Astrocyte (in vitro differentiated cells and primary cell): ENCODE results near the gene NDUFA11. TPM values are rescaled to one million over a fixed set of nuclear protein-coding genes. Genes with fewer than 3 reads are reported as not detected.

Experiments used
- DNase-seq: peaks from one replicate; pipeline ENCODE4 v3.0.0-alpha.2; 2010; ENCODE audit warnings: low read depth
- FAIRE-seq: peaks from 2 replicates; lab custom pipeline; 2011; peaks lifted over from hg19 to GRCh38; lab: Jason Lieb, UNC
- H2AFZ ChIP-seq: 2 replicates; pipeline ENCODE4 v1.6.0; 2012; ENCODE audit warnings: low read depth, low read length, inconsistent platforms
- H3K27ac ChIP-seq: 2 replicates; pipeline ENCODE4 v1.5.1; 2011; ENCODE audit warnings: low read depth, low read length, inconsistent platforms
- H3K27me3 ChIP-seq: 2 replicates; pipeline ENCODE4 v1.6.0; 2011; ENCODE audit warnings: low read length, inconsistent platforms; ENCODE audit not compliant: insufficient read depth
- H3K36me3 ChIP-seq: 2 replicates; pipeline ENCODE4 v1.5.1; 2011; ENCODE audit warnings: low read length, inconsistent platforms; ENCODE audit not compliant: insufficient read depth
- H3K4me1 ChIP-seq: 2 replicates; pipeline ENCODE4 v1.5.1; 2011; ENCODE audit warnings: low read length, inconsistent platforms; ENCODE audit not compliant: insufficient read depth
- H3K4me2 ChIP-seq: 2 replicates; pipeline ENCODE4 v1.6.0; 2012; ENCODE audit warnings: low read length, inconsistent platforms
- H3K4me3 ChIP-seq: 2 replicates; pipeline ENCODE4 v1.5.1; 2011; ENCODE audit warnings: low read depth, mild to moderate bottlenecking, low read length, inconsistent platforms; ENCODE audit not compliant: insufficient read depth
- H3K79me2 ChIP-seq: 2 replicates; pipeline ENCODE4 v1.6.0; 2012; ENCODE audit warnings: mild to moderate bottlenecking, low read length, inconsistent platforms; ENCODE audit not compliant: insufficient read depth
- H3K9ac ChIP-seq: 2 replicates; pipeline ENCODE4 v1.6.0; 2012; ENCODE audit warnings: mild to moderate bottlenecking, low read length, inconsistent platforms
- H3K9me3 ChIP-seq: 2 replicates; pipeline ENCODE4 v1.5.1; 2012; ENCODE audit warnings: low read depth, mild to moderate bottlenecking, low read length, inconsistent platforms; ENCODE audit not compliant: insufficient read depth
- H4K20me1 ChIP-seq: 2 replicates; pipeline ENCODE4 v1.6.0; 2012; ENCODE audit warnings: low read length, inconsistent platforms; ENCODE audit not compliant: insufficient read depth
- H3K27ac Mint-ChIP-seq: one replicate; pipeline ENCODE4 v1.8.0; 2021; ENCODE audit warnings: mild to moderate bottlenecking, mixed read lengths; ENCODE audit not compliant: unreplicated experiment
- H3K27me3 Mint-ChIP-seq: one replicate; pipeline ENCODE4 v1.8.0; 2021; ENCODE audit warnings: low read depth, mixed read lengths; ENCODE audit not compliant: unreplicated experiment
- H3K36me3 Mint-ChIP-seq: one replicate; pipeline ENCODE4 v1.8.0; 2021; ENCODE audit warnings: low read depth, mixed read lengths; ENCODE audit not compliant: unreplicated experiment
- H3K4me1 Mint-ChIP-seq: one replicate; pipeline ENCODE4 v1.8.0; 2021; ENCODE audit warnings: low read depth, mixed read lengths; ENCODE audit not compliant: unreplicated experiment
- H3K4me3 Mint-ChIP-seq: one replicate; pipeline ENCODE4 v1.8.0; 2021; ENCODE audit warnings: mild to moderate bottlenecking, moderate library complexity, mixed read lengths; ENCODE audit not compliant: unreplicated experiment
- H3K9me3 Mint-ChIP-seq: one replicate; pipeline ENCODE4 v1.8.0; 2021; ENCODE audit warnings: mild to moderate bottlenecking, mixed read lengths; ENCODE audit not compliant: unreplicated experiment
- CTCF ChIP-seq: IDR thresholded peaks from 2 replicates; pipeline ENCODE4 v1.5.1; 2011; ENCODE audit warnings: low read depth, mild to moderate bottlenecking, inconsistent platforms, low read length, moderate library complexity; ENCODE audit not compliant: insufficient read depth
- EZH2 ChIP-seq: IDR thresholded peaks from 2 replicates; pipeline ENCODE4 v1.6.1; 2012; ENCODE audit warnings: mild to moderate bottlenecking, low read length, inconsistent platforms; ENCODE audit not compliant: insufficient read depth
- total RNA-seq: library from RNA; stranded (reverse); gene quantifications from 2 replicates; pipeline ENCODE4 v1.2.1, GENCODE V29; 2021

Gene NDUFA11
- total RNA-seq, 1 donor from 2014 or later, result 286 TPM

- peaks cover 13% of the 10 kb centered on the region for H3K4me1 ChIP-seq
- DNase-seq (no peak), FAIRE-seq (no peak)
- Mint-ChIP-seq H3K4me1 (peaks cover 5% of the 10 kb centered on the region), H3K36me3 (peaks cover 4% of the 10 kb centered on the region), H3K27ac (no peak overlapping the region), H3K9me3 (no peaks in the 10 kb centered on the region), H3K27me3 (no peaks in the 10 kb centered on the region), H3K4me3 (no peak overlapping the region)
- TF ChIP-seq EZH2 (no peak), CTCF (no peak)
- H3K4me2 ChIP-seq, result no peak overlapping the region
- H3K9me3 ChIP-seq, result no peaks in the 10 kb centered on the region
- no peak overlapping the region for H3K9ac ChIP-seq
- peaks cover 46% of the 10 kb centered on the region for H4K20me1 ChIP-seq
- no peak overlapping the region for H3K27ac ChIP-seq
- no peak overlapping the region for H2AFZ ChIP-seq
- H3K36me3 ChIP-seq, result peaks cover 31% of the 10 kb centered on the region
- H3K79me2 ChIP-seq, result peaks cover 2% of the 10 kb centered on the region
- H3K27me3 ChIP-seq, result no peaks in the 10 kb centered on the region
- no peak overlapping the region for H3K4me3 ChIP-seq
These were observed 28.6 kb upstream of the NDUFA11 start for GRCh38 chr19:5932146-5932545.

GRCh38 chr19:5931251-5931650, 27.7 kb upstream of the NDUFA11 start:
- Histone ChIP-seq H3K36me3 (peaks cover 36% of the 10 kb centered on the region), H3K4me1 (peaks cover 13% of the 10 kb centered on the region), H3K9me3 (no peaks in the 10 kb centered on the region), H4K20me1 (peaks cover 38% of the 10 kb centered on the region), H3K27ac (no peak overlapping the region), H3K79me2 (no peaks in the 10 kb centered on the region), H3K27me3 (no peaks in the 10 kb centered on the region), H3K9ac (no peak overlapping the region), H2AFZ (no peak overlapping the region), H3K4me3 (no peak overlapping the region), H3K4me2 (no peak overlapping the region)
- no peak overlapping the region for H3K4me3 Mint-ChIP-seq
- H3K4me1 Mint-ChIP-seq, result peaks cover 5% of the 10 kb centered on the region
- peaks cover 5% of the 10 kb centered on the region for H3K36me3 Mint-ChIP-seq
- H3K27ac Mint-ChIP-seq, result no peak overlapping the region
- TF ChIP-seq EZH2, result no peak
- DNase-seq (no peak), FAIRE-seq (no peak)
- H3K27me3 Mint-ChIP-seq, result no peaks in the 10 kb centered on the region
- H3K9me3 Mint-ChIP-seq, result no peaks in the 10 kb centered on the region

GRCh38 chr19:5929625-5930024, 26.0 kb upstream of the NDUFA11 start:
- Histone ChIP-seq H3K9ac (no peak overlapping the region), H3K4me1 (peaks cover 2% of the 10 kb centered on the region), H3K4me3 (no peak overlapping the region), H3K27ac (no peak overlapping the region), H3K9me3 (no peaks in the 10 kb centered on the region), H3K27me3 (no peaks in the 10 kb centered on the region), H4K20me1 (peaks cover 23% of the 10 kb centered on the region), H3K36me3 (peaks cover 39% of the 10 kb centered on the region), H3K79me2 (no peaks in the 10 kb centered on the region), H2AFZ (no peak overlapping the region), H3K4me2 (no peak overlapping the region)
- DNase-seq, result no peak
- Mint-ChIP-seq H3K4me1 (peaks cover 2% of the 10 kb centered on the region), H3K36me3 (peaks cover 7% of the 10 kb centered on the region), H3K27ac (no peak overlapping the region), H3K4me3 (no peak overlapping the region), H3K27me3 (no peaks in the 10 kb centered on the region), H3K9me3 (no peaks in the 10 kb centered on the region)
- no peak for FAIRE-seq
- TF ChIP-seq EZH2 (no peak), CTCF (no peak)
